Measurements from ENCODE around the gene FIBIN. TPM values are rescaled to one million over a fixed set of nuclear protein-coding genes. Genes with fewer than 3 reads are reported as not detected.
"Not testable (repeated sequence)": the region's sequence is repeated elsewhere in the genome, so short reads cannot be mapped to it uniquely, and the experiment has no call there.

The FIBIN gene
- 56.5 TPM for polyA plus RNA-seq (2013, experiment 1 of 2; ENCODE audit: insufficient read length)
- 58.7 TPM for polyA plus RNA-seq (2013, experiment 2 of 2; ENCODE audit: insufficient read length)

GRCh38 chr11:26993965-26994457 is at the start of gene FIBIN:
TSS of gene FIBIN (plus strand) at chr11:26994112. CDS start at chr11:26994527, 415 bp downstream.
- DNase-seq: peak; percentile 87

DNA sequence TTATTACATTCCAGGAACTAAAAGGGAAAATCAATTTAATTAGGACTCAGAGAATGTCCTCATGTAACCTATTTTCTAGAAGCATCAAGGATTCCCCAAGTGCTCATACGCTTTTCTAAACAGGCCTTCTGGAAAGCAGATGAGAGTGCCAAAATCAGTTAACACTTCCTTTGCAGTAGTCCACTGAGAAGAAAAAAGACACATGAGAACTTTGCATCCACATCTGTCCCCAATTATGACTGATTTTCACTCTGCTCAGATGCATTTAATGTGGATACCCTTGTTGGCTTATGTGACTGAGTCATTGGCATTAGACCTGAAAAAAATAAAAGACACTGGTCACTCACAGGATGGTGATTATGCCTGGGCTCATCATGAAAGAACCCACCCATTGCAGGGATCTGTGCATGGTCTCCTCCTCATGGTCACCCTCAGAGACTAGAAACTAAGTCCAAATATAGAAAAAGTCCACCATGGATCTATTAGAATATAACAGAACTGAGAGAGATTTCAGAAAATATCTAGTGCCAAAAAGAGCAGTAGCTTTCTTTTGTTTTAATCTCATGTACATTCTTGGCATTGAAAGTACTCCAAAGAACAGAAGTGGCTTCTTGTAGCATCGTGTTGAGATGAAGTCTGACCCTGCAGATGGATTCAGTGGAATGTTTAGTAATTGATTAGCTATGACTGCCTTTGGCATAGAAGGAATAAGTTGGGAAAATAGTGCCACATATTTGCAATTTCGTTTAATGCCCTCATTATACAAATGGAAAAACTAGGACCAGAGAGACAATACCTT is 48.8 kb upstream of the FIBIN start:
- DNase-seq: peak; percentile 93

GRCh38 chr11:26946257-26946716 is 47.6 kb upstream of the FIBIN start:
- DNase-seq: peak; percentile 76

DNA sequence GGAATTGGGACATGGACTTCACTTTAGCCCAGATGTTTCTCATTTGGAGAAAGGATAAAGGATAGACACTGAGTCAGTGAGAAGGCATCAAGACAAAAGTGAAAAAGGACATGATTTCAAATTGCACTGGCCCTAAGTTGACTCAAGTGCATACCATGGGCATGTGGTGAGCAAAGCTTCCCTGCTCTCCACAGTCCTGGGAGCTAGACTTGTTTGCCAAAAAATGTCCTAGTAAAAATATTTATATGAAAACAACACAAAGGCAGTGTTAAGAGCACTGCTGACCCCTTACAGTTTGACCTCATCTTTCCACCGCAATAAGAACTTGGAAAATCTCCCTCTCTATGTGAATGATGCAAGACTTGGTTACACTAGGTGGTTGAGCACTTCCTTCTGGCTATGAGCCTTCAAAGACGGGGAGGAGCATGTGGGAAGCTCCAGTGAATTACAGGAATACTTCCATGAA is 46.5 kb upstream of the FIBIN start:
- DNase-seq: peak; percentile 100

DNA sequence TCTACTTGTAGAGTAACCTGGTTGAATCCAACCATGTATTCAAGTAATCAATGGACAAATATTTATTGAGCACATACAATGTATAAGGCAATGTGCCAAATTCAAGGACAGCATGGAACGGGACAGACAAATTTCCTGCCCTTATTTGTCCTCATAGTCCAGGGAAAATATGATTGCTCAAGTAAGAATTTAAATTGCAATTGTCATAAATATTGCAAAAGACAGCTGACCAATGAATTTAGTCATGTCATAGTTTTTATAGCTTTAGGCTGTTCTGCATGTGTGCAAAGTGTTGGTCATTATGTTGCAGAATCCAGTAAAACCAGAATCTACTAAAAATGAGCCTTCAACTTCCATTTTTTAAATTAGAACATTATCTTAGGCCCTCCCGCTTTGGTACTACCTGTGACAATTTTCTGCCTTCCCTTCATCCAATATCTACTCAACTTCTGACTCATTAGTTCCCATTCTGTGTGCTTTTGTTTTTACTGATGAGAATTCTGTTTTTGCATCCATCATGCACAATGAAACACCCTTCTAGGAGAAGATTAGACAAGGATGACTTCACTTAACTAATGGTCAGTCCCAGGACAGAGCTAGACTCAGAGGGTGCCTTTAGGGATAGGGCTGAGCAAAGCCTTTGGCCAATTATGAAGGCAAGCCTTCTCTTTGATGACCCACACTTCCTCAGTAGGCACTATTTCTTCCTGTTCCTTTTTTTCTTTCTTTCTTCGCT is 45.8 kb upstream of the FIBIN start:
- peak; percentile 74 for DNase-seq

DNA sequence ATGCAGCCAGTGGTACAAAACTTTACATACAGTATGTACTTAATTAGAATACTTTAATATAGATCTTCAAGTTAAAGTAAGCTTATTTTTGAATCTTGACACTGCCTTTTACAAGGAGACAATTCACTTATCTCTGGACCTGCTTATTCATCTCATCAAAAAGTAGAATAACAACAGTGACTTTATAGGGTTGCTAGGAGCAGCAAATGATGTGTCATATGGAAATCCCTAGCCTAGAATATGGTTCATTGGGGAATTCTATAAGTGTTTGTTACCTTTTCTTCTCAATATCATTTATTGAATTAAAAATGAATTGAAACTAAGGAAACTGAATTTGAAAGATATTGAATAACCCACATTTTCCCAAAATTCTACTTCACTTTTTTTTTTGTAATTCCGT is 45.0 kb upstream of the FIBIN start:
- no peak for DNase-seq

GRCh38 chr11:26949846-26950245 is 44.1 kb upstream of the FIBIN start:
- peak; percentile 52 for DNase-seq

DNA sequence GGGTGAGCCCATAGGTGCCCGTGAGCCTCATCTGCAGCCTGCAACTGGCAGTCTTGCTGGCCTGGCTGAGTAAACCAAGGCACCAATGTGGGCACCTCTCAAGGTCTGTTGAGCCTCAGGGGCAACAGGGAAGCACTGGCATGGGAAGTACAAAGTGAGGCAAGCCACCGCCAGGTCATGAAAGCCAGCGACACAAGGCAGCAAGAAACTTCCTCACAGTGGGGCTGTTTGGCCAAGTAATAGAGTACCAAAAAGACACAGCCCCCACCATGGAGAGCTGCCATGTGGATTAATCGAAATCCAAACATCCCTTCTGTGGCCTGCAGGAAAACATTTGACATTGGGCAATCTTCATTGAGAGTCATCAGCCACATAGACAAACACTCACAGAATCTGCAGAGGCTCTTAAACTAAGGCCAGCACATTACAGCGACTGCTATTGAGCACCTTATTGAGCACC is 43.6 kb upstream of the FIBIN start:
- peak; percentile 95 for DNase-seq

- DNase-seq: peak; percentile 64
Measured at GRCh38 chr11:26951809-26952515, 42.0 kb upstream of the FIBIN start.

- peak; percentile 93 for DNase-seq
Measured at GRCh38 chr11:26953770-26954392, 40.0 kb upstream of the FIBIN start.

DNA sequence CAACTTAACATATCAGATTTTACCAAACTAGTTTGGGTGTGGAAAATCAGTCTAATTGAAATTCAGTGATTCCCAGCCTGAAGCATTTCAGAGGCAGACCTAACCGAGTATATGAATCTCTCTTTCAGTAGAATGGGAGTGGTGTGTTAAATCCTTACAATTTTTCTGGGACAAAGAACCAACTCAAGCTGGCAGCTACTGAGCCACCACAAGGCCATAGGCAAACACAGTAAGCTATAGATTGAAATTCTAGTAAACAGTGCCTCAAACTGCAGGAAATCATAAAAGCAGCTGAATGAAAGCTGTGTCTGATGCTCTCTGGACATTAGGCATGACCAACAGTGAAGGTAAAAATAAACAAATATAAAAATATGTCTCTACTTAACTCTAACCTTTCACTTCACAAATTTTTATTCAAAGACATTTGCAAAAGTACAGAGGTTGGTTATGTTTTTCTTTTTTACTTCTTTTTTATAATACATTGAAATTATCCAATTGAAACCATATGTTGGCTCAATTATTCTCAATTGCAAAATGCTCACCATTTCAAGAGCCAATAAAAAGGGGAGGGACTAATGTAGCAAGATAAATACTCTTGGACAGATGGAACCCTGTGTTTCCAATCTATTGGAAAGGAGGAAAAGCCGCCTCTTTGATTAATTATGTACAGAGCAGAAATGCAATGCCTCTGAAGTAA is 35.8 kb upstream of the FIBIN start:
- DNase-seq: no peak

DNA sequence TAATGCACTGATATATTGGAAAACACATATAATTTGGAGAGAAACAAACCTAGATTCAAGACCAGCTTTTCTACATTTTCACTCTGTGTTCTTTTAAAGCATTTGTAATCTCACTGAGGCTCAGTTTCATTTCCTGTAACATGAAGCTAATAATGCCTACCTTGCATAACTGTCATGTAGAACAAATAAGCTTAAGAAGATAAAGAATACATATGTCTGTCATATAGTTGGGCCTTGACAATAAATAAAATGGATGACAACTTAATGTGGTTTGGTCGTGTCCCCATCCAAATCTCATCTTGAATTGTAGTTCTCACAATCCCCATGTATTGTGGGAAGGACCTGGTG is 35.2 kb upstream of the FIBIN start:
- DNase-seq: no peak

DNA sequence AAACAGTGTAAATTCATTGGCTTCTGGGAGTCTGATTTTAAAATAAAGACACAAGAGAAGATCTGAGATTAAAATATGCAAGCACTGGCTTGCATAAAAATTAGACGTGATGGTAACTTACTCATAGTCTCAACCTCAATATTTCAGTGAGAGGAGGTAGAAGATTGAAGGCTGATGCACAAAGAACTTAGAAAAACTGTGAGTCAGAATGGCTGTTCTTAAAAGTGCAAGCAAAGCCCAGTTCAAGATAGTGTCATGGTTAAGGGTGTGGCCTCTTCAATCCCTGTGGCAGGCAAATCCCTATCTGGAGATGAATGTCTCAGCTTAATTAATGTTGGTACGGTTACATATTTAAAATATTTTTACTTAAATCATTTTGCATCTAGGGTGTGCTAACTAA is 33.6 kb upstream of the FIBIN start:
- DNase-seq: peak; percentile 66

GRCh38 chr11:26963764-26964163 is 30.1 kb upstream of the FIBIN start:
- DNase-seq: no peak

DNA sequence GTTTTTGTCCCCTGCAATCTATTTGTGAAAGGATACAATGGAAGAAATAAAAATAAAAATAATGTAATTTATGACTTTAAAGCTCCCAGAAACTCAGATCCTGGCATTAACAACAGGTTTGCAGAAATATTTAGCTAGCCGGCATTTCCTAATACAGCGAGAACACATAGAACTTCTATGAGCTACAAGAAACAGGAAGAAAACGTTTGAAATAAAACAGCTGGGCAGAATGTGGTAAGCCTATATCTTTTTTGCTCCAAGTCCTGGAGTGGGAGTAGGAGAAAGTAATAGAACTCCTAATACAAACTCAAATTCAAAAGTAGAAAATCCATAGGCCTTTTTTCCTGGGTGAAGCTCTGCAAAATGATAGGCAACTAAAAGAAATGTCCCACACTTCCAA is 29.6 kb upstream of the FIBIN start:
- no peak for DNase-seq

DNA sequence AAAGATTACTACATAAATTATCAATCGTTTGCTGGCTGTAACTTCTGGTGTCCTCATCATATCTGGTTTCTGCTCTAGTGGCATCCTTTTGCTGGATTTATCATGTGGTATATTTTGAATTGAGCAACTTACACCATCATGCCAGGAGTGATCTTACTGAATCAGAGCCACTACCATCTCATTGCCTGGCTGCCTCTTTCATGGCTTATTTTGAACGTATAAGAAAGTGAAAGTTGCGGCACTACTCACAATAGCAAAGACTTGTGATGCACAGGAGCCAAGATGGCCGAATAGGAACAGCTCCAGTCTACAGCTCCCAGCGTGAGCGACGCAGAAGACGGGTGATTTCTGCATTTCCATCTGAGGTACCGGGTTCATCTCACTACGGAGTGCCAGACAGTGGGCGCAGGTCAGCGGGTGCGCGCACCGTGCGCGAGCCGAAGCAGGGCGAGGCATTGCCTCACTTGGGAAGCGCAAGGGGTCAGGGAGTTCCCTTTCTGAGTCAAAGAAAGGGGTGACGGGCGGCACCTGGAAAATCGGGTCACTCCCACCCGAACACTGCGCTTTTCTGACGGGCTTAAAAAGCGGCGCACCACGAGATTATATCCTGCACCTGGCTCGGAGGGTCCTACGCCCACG is 28.9 kb upstream of the FIBIN start:
- not testable (repeated sequence) for DNase-seq

- DNase-seq: peak; percentile 53
Measured at GRCh38 chr11:26971961-26972360, 22.0 kb upstream of the FIBIN start.

- DNase-seq: peak; percentile 87
Measured at GRCh38 chr11:26974069-26974783, 19.7 kb upstream of the FIBIN start.

DNA sequence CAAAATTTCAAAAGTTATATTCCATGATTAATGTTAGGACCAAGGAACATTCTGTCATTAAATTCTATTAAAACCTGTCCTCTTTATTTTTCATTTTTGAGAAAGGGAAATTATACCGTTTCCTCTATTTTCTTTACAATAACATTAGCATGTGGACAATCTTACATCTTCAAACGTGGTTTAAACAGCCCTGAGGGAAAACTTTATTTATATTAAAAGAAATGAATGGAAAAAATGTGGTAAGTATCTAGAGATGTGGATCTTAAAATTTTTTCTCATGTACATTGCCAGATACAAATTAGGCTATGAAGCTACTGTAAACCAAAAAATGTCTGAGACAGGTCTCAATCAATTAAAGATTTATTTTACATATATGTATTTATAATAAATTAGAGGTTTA is 18.9 kb upstream of the FIBIN start:
- DNase-seq: peak; percentile 54

GRCh38 chr11:26976389-26976788 is 17.5 kb upstream of the FIBIN start:
- peak; percentile 76 for DNase-seq

Measured in fibroblast of skin of scalp (primary cell).